SK-MEL-5 (cell line): ENCODE results near the gene AGTPBP1. TPM values are rescaled to one million over a fixed set of nuclear protein-coding genes. Genes with fewer than 3 reads are reported as not detected.

Experiments used
- total RNA-seq: library from RNA; depleted of rRNA; stranded (reverse); fragments of >200 nt; shearing (Covaris generic); gene quantifications from 2 replicates; pipeline ENCODE4 v1.2.3, GENCODE V29; 2014; rRNA removed

Gene AGTPBP1
- total RNA-seq, 1 experiment from 2014 or later: 15.8 TPM

Other genes starting within 250 kb of the AGTPBP1 start
- gene NAA35, start 199.2 kb upstream of the AGTPBP1 start, total RNA-seq: 27.3 and 29.2 TPM in 2 replicates